Measurements from ENCODE around the gene PRRX2. TPM values are rescaled to one million over a fixed set of nuclear protein-coding genes. Genes with fewer than 3 reads are reported as not detected.

PRRX2 gene
- total and polyA plus RNA-seq, 2 donors (not counting 1 experiment from before 2014, with no cell fraction given) = not detected

DNA sequence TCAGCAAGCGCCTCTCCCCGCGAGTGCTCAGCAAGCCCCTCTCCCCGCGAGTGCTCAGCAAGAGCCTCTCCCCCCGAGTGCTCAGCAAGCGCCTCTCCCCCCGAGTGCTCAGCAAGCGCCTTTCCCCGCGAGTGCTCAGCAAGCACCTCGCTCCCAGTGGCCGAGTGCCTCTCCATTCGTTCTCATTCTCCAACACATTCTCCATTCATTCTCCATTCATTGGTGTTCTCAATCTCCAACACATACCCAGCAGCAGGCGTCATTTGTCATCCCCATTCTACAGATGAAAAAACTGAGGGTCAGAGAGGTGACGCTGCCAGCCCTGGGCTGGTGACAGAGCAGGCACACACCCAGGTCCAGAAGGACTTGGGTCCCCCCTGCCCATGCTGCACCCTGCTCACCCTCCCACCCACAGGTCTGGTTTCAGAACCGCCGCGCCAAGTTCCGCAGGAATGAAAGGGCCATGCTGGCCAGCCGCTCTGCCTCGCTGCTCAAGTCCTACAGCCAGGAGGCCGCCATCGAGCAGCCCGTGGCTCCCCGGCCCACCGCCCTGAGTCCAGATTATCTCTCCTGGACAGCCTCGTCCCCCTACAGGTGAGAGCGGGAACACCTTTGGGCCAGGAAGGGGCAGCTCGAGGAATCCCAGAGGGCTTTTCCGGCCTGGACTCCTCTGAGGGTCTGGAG, 54.9 kb downstream of the PRRX2 start:
- no peak for TF ChIP-seq EZH2 (IDR thresholded peaks at IDR 0.05; ENCODE audit: borderline replicate concordance, insufficient read depth, low read depth, low read length, poor library complexity, severe bottlenecking)
- TF ChIP-seq, protein P1, sequence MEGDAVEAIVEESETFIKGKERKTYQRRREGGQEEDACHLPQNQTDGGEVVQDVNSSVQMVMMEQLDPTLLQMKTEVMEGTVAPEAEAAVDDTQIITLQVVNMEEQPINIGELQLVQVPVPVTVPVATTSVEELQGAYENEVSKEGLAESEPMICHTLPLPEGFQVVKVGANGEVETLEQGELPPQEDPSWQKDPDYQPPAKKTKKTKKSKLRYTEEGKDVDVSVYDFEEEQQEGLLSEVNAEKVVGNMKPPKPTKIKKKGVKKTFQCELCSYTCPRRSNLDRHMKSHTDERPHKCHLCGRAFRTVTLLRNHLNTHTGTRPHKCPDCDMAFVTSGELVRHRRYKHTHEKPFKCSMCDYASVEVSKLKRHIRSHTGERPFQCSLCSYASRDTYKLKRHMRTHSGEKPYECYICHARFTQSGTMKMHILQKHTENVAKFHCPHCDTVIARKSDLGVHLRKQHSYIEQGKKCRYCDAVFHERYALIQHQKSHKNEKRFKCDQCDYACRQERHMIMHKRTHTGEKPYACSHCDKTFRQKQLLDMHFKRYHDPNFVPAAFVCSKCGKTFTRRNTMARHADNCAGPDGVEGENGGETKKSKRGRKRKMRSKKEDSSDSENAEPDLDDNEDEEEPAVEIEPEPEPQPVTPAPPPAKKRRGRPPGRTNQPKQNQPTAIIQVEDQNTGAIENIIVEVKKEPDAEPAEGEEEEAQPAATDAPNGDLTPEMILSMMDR (IDR thresholded peaks at IDR 0.05) = no peak
- H3K4me3 ChIP-seq (ENCODE audit: control extremely low read depth in 1 of 5, extremely low read depth in 1 of 5, insufficient read depth in 1 of 5, low read depth in 2 of 5, low read length in 4 of 5) = no peak overlapping the region
- H3K4me2 ChIP-seq (replicated peaks; ENCODE audit: low read depth, low read length, poor library complexity, severe bottlenecking) = no peak overlapping the region
- Mint-ChIP-seq H3K9me3 (ENCODE audit: insufficient read depth) (no peaks in the 10 kb centered on the region), H3K27ac (no peak overlapping the region), H3K4me3 (no peak overlapping the region), H3K4me1 (no peaks in the 10 kb centered on the region), H3K27me3 (peaks cover 37% of the 10 kb centered on the region)
- ATAC-seq (ENCODE audit: low read depth) (no peak), DNase-seq (no peak)
- no peaks in the 10 kb centered on the region for H3K36me3 ChIP-seq (replicated peaks in 1 of 2; ENCODE audit: control extremely low read depth in 1 of 2, control insufficient read depth in 1 of 2, extremely low read depth in 1 of 2, insufficient read depth in 2 of 2, low read length in 1 of 2)
- no peak overlapping the region for H3K9ac ChIP-seq (ENCODE audit: low read length)
- H3K27ac ChIP-seq (ENCODE audit: low read length in 2 of 2) = no peak overlapping the region
- intact Hi-C loops (cut with micrococcal nuclease) = no loop called here
- no peaks in the 10 kb centered on the region for H4K20me1 ChIP-seq (ENCODE audit: control insufficient read depth, insufficient read depth, low read length, poor library complexity, severe bottlenecking)
- H2AFZ ChIP-seq (ENCODE audit: insufficient read depth, low read depth, low read length, poor library complexity, severe bottlenecking) = no peak overlapping the region
- 91% methylated on average over 26 of the region's 31 CpGs for WGBS (ENCODE audit: insufficient coverage)
- POLR2A ChIA-PET = no interaction called here
- H3K9me3 ChIP-seq (ENCODE audit: control extremely low read depth in 1 of 3, control insufficient read depth in 2 of 3, insufficient read depth in 1 of 3, low read length in 2 of 3) = no peaks in the 10 kb centered on the region
- no peaks in the 10 kb centered on the region for H3K79me2 ChIP-seq (ENCODE audit: control insufficient read depth, insufficient read depth, low read length)
- CTCF ChIA-PET = no interaction called here
- no peaks in the 10 kb centered on the region for H3K4me1 ChIP-seq (ENCODE audit: control insufficient read depth in 2 of 2, insufficient read depth in 2 of 2, low read length in 2 of 2)
- peaks cover 0 to 11% (median 3%) of the 10 kb centered on the region in 4 experiments for H3K27me3 ChIP-seq (replicated peaks in 1 of 4; ENCODE audit: control extremely low read depth in 1 of 4, control insufficient read depth in 3 of 4, insufficient read depth in 4 of 4, low read length in 3 of 4)

DNA sequence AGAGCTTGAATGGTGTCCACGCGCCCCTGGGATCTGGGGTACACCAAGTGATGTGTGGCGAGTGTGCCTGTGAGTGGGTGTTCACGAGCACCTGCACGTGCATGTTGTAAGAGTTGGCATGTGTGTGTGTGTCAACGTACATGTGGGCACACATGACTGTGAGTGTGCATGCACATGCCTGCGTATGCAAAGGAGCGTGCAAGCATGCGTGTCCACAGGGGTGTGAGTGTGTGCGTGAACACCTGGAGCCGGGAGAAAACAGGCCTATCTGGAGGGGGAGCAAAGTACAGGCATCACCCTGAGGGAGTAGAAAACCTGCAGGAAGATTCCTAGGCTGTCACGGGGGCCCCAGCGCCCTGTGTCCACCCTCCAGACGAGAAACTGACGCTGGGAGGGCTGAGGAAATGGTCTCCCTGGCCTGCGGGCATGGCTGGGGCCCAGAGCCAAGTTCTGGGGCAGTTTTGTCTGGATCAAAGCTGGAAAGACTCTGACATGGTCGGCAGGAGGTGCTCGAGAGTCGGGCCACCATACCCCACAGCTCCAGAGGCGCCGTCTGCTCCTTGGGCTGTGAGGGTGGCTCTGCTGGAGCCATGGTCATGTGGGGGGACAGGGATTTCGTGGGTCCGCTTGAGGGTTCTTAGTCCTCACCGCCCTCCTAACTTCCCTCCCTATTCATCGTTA, 55.6 kb downstream of the PRRX2 start:
- H3K4me1 Mint-ChIP-seq = no peaks in the 10 kb centered on the region

More for the DNA sequence above, 55.6 kb downstream of the PRRX2 start:
- no peak for TF ChIP-seq EZH2 (IDR thresholded peaks at IDR 0.05; ENCODE audit: borderline replicate concordance, insufficient read depth, low read depth, low read length, poor library complexity, severe bottlenecking)
- TF ChIP-seq, protein P1 (IDR thresholded peaks at IDR 0.05) = no peak
- WGBS (ENCODE audit: insufficient coverage) = 81% methylated on average over 21 of the region's 25 CpGs
- no peak for ATAC-seq (ENCODE audit: low read depth)
- Histone ChIP-seq H3K27ac (ENCODE audit: low read length in 2 of 2) (no peak overlapping the region), H2AFZ (ENCODE audit: insufficient read depth, low read depth, low read length, poor library complexity, severe bottlenecking) (no peak overlapping the region), H3K79me2 (ENCODE audit: control insufficient read depth, insufficient read depth, low read length) (no peaks in the 10 kb centered on the region), H3K9me3 (ENCODE audit: control extremely low read depth in 1 of 3, control insufficient read depth in 2 of 3, insufficient read depth in 1 of 3, low read length in 2 of 3) (no peaks in the 10 kb centered on the region), H3K4me1 (ENCODE audit: control insufficient read depth in 2 of 2, insufficient read depth in 2 of 2, low read length in 2 of 2) (no peaks in the 10 kb centered on the region), H3K9ac (ENCODE audit: low read length) (no peak overlapping the region), H4K20me1 (ENCODE audit: control insufficient read depth, insufficient read depth, low read length, poor library complexity, severe bottlenecking) (no peaks in the 10 kb centered on the region), H3K27me3 (replicated peaks in 1 of 4; ENCODE audit: control extremely low read depth in 1 of 4, control insufficient read depth in 3 of 4, insufficient read depth in 4 of 4, low read length in 3 of 4) (peaks cover 0 to 14% (median 3%) of the 10 kb centered on the region in 4 experiments), H3K36me3 (replicated peaks in 1 of 2; ENCODE audit: control extremely low read depth in 1 of 2, control insufficient read depth in 1 of 2, extremely low read depth in 1 of 2, insufficient read depth in 2 of 2, low read length in 1 of 2) (no peaks in the 10 kb centered on the region), H3K4me3 (ENCODE audit: control extremely low read depth in 1 of 5, extremely low read depth in 1 of 5, insufficient read depth in 1 of 5, low read depth in 2 of 5, low read length in 4 of 5) (no peak overlapping the region), H3K4me2 (replicated peaks; ENCODE audit: low read depth, low read length, poor library complexity, severe bottlenecking) (no peak overlapping the region)
- H3K27ac Mint-ChIP-seq = no peak overlapping the region
- POLR2A ChIA-PET = no interaction called here
- no peak overlapping the region for H3K4me3 Mint-ChIP-seq
- DNase-seq = no peak
- intact Hi-C loops (cut with micrococcal nuclease) = no loop called here
- no peaks in the 10 kb centered on the region for H3K9me3 Mint-ChIP-seq (ENCODE audit: insufficient read depth)
- peaks cover 33% of the 10 kb centered on the region for H3K27me3 Mint-ChIP-seq
- CTCF ChIA-PET = interaction anchor here (1.0 kb wide), 1 partner anchor 63 kb away, joined by 5 read pairs; no protein-coding TSS in a partner anchor
